HepG2 (cell line): Measurements from ENCODE around the gene S1PR2. TPM values are rescaled to one million over a fixed set of nuclear protein-coding genes. Genes with fewer than 3 reads are reported as not detected.

ENCODE experiments used
- ARID4A ChIP-seq: sonication (generic); formaldehyde crosslinking; IDR thresholded peaks from 2 replicates; pipeline ENCODE4 v1.5.0; 2020; ENCODE audit warnings: mild to moderate bottlenecking, missing genetic modification reagents, borderline replicate concordance
- CHCHD3 ChIP-seq: sonication (generic); formaldehyde crosslinking; IDR thresholded peaks from 2 replicates; pipeline ENCODE4 v1.8.0; 2022; ENCODE audit warnings: mild to moderate bottlenecking, missing genetic modification reagents, moderate library complexity
- DBP ChIP-seq: sonication (generic); formaldehyde crosslinking; IDR thresholded peaks from 2 replicates; pipeline ENCODE4 v1.4.0; 2020; ENCODE audit warnings: missing genetic modification reagents; ENCODE audit errors: not compliant biosample characterization
- EEA1 ChIP-seq: sonication (generic); formaldehyde crosslinking; IDR thresholded peaks from 2 replicates; pipeline ENCODE4 v1.5.1; 2020; ENCODE audit warnings: mild to moderate bottlenecking, missing genetic modification reagents, borderline replicate concordance
- KDM1A ChIP-seq: IDR thresholded peaks from 2 replicates; pipeline ENCODE4 v1.6.1; 2016; ENCODE audit warnings: missing compliant biosample characterization
- MEIS2 ChIP-seq: sonication (generic); formaldehyde crosslinking; IDR thresholded peaks from 2 replicates; pipeline ENCODE4 v1.9.0; 2021; ENCODE audit warnings: mild to moderate bottlenecking, missing genetic modification reagents
- MLLT10 ChIP-seq: sonication (generic); formaldehyde crosslinking; IDR thresholded peaks from 2 replicates; pipeline ENCODE4 v1.4.0; 2020; ENCODE audit warnings: missing genetic modification reagents
- ONECUT2 ChIP-seq: sonication (generic); formaldehyde crosslinking; IDR thresholded peaks from 2 replicates; pipeline ENCODE4 v1.4.0; 2020; ENCODE audit warnings: missing genetic modification reagents
- PHF21A ChIP-seq: sonication (generic); formaldehyde crosslinking; IDR thresholded peaks from 2 replicates; pipeline ENCODE4 v1.5.0; 2020; ENCODE audit warnings: mild to moderate bottlenecking, missing genetic modification reagents
- REXO4 ChIP-seq: sonication (generic); formaldehyde crosslinking; IDR thresholded peaks from 2 replicates; pipeline ENCODE4 v1.8.0; 2022; ENCODE audit warnings: missing genetic modification reagents, mild to moderate bottlenecking, borderline replicate concordance
- SP5 ChIP-seq: IDR thresholded peaks from 2 replicates; pipeline ENCODE4 v1.6.1; 2016; ENCODE audit warnings: low read depth, borderline replicate concordance
- TBL1XR1 ChIP-seq: fragments of 150-350 bp; IDR thresholded peaks from 2 replicates; pipeline ENCODE4 v1.6.1; 2014; ENCODE audit warnings: borderline replicate concordance, low read length; ENCODE audit not compliant: partially characterized antibody
- TEAD3 ChIP-seq: optimal IDR thresholded peaks from 2 replicates; pipeline ENCODE3; 2016; ENCODE audit warnings: borderline replicate concordance
- YEATS4 ChIP-seq: sonication (generic); formaldehyde crosslinking; IDR thresholded peaks from 2 replicates; pipeline ENCODE4 v1.4.0; 2020; ENCODE audit warnings: missing genetic modification reagents, borderline replicate concordance
- ZNF24 ChIP-seq: fragments of 450-650 bp; IDR thresholded peaks from 2 replicates; pipeline ENCODE4 v1.6.1; 2017; ENCODE audit warnings: antibody characterized with exemption, mild to moderate bottlenecking
- ZNF33A ChIP-seq: sonication (generic); formaldehyde crosslinking; IDR thresholded peaks from 2 replicates; pipeline ENCODE4 v1.5.1; 2020; ENCODE audit warnings: missing genetic modification reagents, mild to moderate bottlenecking, moderate library complexity, borderline replicate concordance
- ZNF660 ChIP-seq: sonication (generic); formaldehyde crosslinking; IDR thresholded peaks from 2 replicates; pipeline ENCODE4 v1.5.1; 2020; ENCODE audit warnings: mild to moderate bottlenecking, low read depth, missing genetic modification reagents, borderline replicate concordance
- ZNF776 ChIP-seq: sonication (generic); formaldehyde crosslinking; IDR thresholded peaks from 2 replicates; pipeline ENCODE4 v1.4.0; 2020; ENCODE audit warnings: mild to moderate bottlenecking, missing genetic modification reagents
- ZNF839 ChIP-seq: sonication (generic); formaldehyde crosslinking; IDR thresholded peaks from 2 replicates; pipeline ENCODE4 v1.4.0; 2020; ENCODE audit warnings: missing genetic modification reagents, mild to moderate bottlenecking, borderline replicate concordance
- ZSCAN12 ChIP-seq: sonication (generic); formaldehyde crosslinking; IDR thresholded peaks from 2 replicates; pipeline ENCODE4 v1.9.0; 2021; ENCODE audit warnings: mild to moderate bottlenecking, missing genetic modification reagents
- polyA plus RNA-seq, 8 experiments: library from polyadenylated mRNA; depleted of rRNA in 3 of 8; stranded (reverse) in 7 of 8; unstranded in 1 of 8; fragments of >200 nt; fragmentation: Illumina TruSeq in 4 of 8; extraction: Trizol in 4 of 8; gene quantifications; 2 replicates each; pipeline versions ENCODE4 v1.2.1 to v1.2.3, GENCODE V29; 2011 to 2016; ENCODE audit warnings: low read depth in 4 of 8, missing spikeins in 1 of 8, mixed read lengths in 1 of 8; ENCODE audit not compliant: insufficient read depth in 1 of 8
- total RNA-seq, 5 experiments: library from RNA; depleted of rRNA; stranded (reverse); fragments of >200 nt; fragmentation: Illumina TruSeq; extraction: Trizol; gene quantifications; 2 replicates each; pipeline ENCODE4 v1.2.3, GENCODE V29; 2016; ENCODE audit warnings: low read depth in 1 of 5
- TF ChIP-seq, protein P1 (sequence below): fragments of 450-650 bp; IDR thresholded peaks from 2 replicates; pipeline ENCODE4 v1.6.1; 2017; ENCODE audit warnings: mild to moderate bottlenecking

S1PR2 gene
- total and polyA plus RNA-seq, 2 of the 13 experiments (the other 11 are each of a cell fraction or from before 2014, with no cell fraction given): 0.91 to 1.3 TPM

GRCh38 chr19:10270616-10271394 is 39.7 kb upstream of the S1PR2 start, which contains the start of gene ICAM1 (continued):
- TF ChIP-seq ZSCAN12 (CRISPR knock-in tag) (peak; percentile 77; the same call in 1 of the 2 replicates), CHCHD3 (CRISPR knock-in tag) (no peak), YEATS4 (CRISPR knock-in tag) (peak; percentile 96), ZNF839 (CRISPR knock-in tag) (peak; percentile 13; the same call in 1 of the 2 replicates), DBP (CRISPR knock-in tag) (no peak), KDM1A (CRISPR knock-in tag) (peak; percentile 90; the same call in 1 of the 2 replicates), SP5 (CRISPR knock-in tag) (peak; percentile 95), TEAD3 (CRISPR knock-in tag) (peak; percentile 70), EEA1 (CRISPR knock-in tag) (no peak), ARID4A (CRISPR knock-in tag) (peak; percentile 94), REXO4 (CRISPR knock-in tag) (no peak), ZNF33A (CRISPR knock-in tag) (0 out of 2 replicates have a peak, but pooled peaks have one; percentile 60), MEIS2 (CRISPR knock-in tag) (peak; percentile 84; the same call in 1 of the 2 replicates), ONECUT2 (no peak), ZNF24 (peak; percentile 90), PHF21A (CRISPR knock-in tag) (peak; percentile 91), TBL1XR1 (no peak), MLLT10 (CRISPR knock-in tag) (no peak), ZNF660 (CRISPR knock-in tag) (no peak), ZNF776 (CRISPR knock-in tag) (peak; percentile 57; the same call in 1 of the 2 replicates)
- TF ChIP-seq, protein P1, sequence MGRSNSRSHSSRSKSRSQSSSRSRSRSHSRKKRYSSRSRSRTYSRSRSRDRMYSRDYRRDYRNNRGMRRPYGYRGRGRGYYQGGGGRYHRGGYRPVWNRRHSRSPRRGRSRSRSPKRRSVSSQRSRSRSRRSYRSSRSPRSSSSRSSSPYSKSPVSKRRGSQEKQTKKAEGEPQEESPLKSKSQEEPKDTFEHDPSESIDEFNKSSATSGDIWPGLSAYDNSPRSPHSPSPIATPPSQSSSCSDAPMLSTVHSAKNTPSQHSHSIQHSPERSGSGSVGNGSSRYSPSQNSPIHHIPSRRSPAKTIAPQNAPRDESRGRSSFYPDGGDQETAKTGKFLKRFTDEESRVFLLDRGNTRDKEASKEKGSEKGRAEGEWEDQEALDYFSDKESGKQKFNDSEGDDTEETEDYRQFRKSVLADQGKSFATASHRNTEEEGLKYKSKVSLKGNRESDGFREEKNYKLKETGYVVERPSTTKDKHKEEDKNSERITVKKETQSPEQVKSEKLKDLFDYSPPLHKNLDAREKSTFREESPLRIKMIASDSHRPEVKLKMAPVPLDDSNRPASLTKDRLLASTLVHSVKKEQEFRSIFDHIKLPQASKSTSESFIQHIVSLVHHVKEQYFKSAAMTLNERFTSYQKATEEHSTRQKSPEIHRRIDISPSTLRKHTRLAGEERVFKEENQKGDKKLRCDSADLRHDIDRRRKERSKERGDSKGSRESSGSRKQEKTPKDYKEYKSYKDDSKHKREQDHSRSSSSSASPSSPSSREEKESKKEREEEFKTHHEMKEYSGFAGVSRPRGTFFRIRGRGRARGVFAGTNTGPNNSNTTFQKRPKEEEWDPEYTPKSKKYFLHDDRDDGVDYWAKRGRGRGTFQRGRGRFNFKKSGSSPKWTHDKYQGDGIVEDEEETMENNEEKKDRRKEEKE: no peak
